ENCODE measurements around the gene KIAA0513.
A peak's percentile ranks its signal among the peaks of the same experiment; 100 is the strongest.

DNA sequence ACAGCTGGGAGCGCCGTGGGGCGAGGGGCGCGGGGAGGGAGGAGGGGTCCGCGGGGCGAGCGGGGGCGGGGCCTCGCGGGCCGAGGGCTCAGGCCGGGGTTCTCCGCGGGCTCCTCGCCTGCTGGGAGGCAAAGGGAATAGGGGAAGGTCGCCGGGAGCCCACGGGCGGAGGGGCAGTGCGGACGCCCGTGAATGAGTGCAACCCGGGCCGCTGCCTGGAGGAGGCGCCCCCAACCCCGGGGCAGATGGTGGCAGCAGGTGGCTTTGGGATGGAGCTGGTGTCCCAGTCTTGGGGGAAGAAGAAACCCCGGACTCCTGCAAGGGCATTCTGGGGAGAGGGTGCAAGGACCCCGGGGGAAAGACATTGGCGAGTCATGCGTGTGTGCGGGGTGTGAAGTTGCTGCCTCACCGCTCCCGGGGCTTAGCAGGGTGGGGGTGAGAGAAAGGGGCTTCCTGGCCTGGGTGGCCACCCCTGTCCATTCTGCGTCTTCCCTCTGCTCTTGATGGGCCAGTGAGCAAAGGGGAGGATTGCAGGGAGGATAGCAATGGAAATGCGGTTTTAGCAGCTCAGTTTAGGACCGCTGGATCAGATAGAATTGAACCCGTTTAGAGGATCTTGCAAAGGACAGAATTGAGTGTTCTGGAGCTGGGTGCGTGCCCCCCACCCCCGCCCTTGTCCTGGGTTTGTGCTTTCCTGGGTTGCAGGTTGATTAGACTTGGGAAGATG is 526 bp downstream of the KIAA0513 start:
- TF ChIP-seq POLR2AphosphoS5 (IDR thresholded peaks at IDR 0.05) (no peak), POLR2A (IDR thresholded peaks at IDR 0.05) (no peak)
- TF ChIP-seq, protein P1, sequence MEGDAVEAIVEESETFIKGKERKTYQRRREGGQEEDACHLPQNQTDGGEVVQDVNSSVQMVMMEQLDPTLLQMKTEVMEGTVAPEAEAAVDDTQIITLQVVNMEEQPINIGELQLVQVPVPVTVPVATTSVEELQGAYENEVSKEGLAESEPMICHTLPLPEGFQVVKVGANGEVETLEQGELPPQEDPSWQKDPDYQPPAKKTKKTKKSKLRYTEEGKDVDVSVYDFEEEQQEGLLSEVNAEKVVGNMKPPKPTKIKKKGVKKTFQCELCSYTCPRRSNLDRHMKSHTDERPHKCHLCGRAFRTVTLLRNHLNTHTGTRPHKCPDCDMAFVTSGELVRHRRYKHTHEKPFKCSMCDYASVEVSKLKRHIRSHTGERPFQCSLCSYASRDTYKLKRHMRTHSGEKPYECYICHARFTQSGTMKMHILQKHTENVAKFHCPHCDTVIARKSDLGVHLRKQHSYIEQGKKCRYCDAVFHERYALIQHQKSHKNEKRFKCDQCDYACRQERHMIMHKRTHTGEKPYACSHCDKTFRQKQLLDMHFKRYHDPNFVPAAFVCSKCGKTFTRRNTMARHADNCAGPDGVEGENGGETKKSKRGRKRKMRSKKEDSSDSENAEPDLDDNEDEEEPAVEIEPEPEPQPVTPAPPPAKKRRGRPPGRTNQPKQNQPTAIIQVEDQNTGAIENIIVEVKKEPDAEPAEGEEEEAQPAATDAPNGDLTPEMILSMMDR (IDR thresholded peaks at IDR 0.05), result peak in 2 of 5 experiments; percentile 26 to 33
